HEK293T (cell line): Measurements from ENCODE around the gene CYP27B1.

Experiments used
- ARNT ChIP-seq: fragments of 450-650 bp; IDR thresholded peaks from 2 replicates; pipeline ENCODE4 v1.6.1; 2017; ENCODE audit warnings: mild to moderate bottlenecking
- BHLHE40 ChIP-seq: fragments of 450-650 bp; IDR thresholded peaks from 2 replicates; pipeline ENCODE4 v1.6.1; 2016; ENCODE audit warnings: mild to moderate bottlenecking, moderate library complexity, borderline replicate concordance
- CTBP1 ChIP-seq: fragments of 450-650 bp; IDR thresholded peaks from 2 replicates; pipeline ENCODE4 v1.6.1; 2016; ENCODE audit warnings: borderline replicate concordance
- ELF4 ChIP-seq: fragments of 450-650 bp; IDR thresholded peaks from 2 replicates; pipeline ENCODE4 v1.6.1; 2017; ENCODE audit warnings: antibody characterized with exemption
- FOXA1 ChIP-seq: fragments of 450-650 bp; IDR thresholded peaks from 2 replicates; pipeline ENCODE4 v1.6.1; 2016; ENCODE audit warnings: mild to moderate bottlenecking
- FOXK2 ChIP-seq: fragments of 450-650 bp; IDR thresholded peaks from 2 replicates; pipeline ENCODE4 v1.6.1; 2016; ENCODE audit warnings: mild to moderate bottlenecking
- HDGF ChIP-seq: fragments of 450-650 bp; IDR thresholded peaks from 2 replicates; pipeline ENCODE4 v1.6.1; 2017; ENCODE audit warnings: antibody characterized with exemption, borderline replicate concordance
- NFRKB ChIP-seq: fragments of 450-650 bp; IDR thresholded peaks from 2 replicates; pipeline ENCODE4 v1.6.1; 2016; ENCODE audit warnings: mild to moderate bottlenecking, moderate library complexity
- SP1 ChIP-seq: fragments of 450-650 bp; IDR thresholded peaks from 2 replicates; pipeline ENCODE4 v1.6.1; 2017
- SUZ12 ChIP-seq: fragments of 450-650 bp; IDR thresholded peaks from 2 replicates; pipeline ENCODE4 v1.6.1; 2016; ENCODE audit warnings: mild to moderate bottlenecking

- TF ChIP-seq CTBP1, result no peak
- no peak for TF ChIP-seq BHLHE40
- TF ChIP-seq ELF4, result no peak
- no peak for TF ChIP-seq FOXK2
- no peak for TF ChIP-seq FOXA1
- TF ChIP-seq HDGF, result no peak
- no peak for TF ChIP-seq NFRKB
- no peak for TF ChIP-seq SP1
- no peak for TF ChIP-seq SUZ12
- no peak for TF ChIP-seq ARNT
These were observed 6.4 kb downstream of the CYP27B1 start for GRCh38 chr12:57760347-57760982.
